Activated T-cell treated with anti-CD3 and anti-CD28 coated beads for 48 hours (primary cell): Measurements from ENCODE around the gene PLPP4.

Source experiments
- DNase-seq: peaks from one replicate; pipeline ENCODE4 v3.0.0-alpha.2; 2020; ENCODE audit warnings: low read depth

PLPP4 gene

DNA sequence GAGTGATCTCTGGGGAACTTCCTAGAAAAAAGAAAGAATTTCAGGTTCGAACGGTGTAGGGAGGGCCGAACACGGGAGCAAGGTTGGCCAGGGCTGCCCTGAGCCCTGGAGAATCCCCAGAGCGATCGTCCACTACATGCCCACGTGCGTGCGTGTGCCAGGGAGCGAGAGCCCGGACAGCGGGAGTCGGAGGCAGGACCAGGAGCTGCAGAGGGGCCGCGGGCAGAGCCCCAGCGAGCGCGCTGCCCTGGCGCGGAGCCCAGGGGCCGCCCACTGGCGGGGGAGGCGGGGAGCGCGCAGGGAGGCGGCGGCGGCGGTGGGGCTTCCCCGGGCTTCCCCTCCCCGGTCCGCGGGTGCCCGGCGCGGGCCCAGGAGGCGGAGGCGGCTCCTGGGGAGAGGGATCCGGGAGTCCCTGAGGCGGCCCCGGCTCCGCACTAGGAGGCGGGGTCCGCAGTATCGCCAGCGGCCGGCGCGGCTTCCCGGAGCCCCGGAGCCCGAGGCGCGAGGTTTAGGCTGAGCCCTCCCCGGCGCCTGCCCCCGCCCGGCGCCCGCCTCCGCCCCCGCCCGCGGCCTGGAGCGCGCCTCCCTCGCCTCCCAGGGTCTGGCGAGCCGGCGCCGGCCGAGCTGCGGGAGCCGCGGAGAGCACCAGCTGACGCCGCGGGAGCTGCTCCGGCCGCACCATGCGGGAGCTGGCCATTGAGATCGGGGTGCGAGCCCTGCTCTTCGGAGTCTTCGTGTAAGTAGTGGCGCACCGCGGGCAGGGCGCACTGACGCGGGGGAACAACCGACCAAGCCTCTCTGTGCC, at the start of gene PLPP4:
Gene PLPP4, plus strand, starts transcription at position 602 of the 805 bp plus-strand sequence. Its CDS starts 79 bp downstream, at position 681.
- no peak for DNase-seq

DNA sequence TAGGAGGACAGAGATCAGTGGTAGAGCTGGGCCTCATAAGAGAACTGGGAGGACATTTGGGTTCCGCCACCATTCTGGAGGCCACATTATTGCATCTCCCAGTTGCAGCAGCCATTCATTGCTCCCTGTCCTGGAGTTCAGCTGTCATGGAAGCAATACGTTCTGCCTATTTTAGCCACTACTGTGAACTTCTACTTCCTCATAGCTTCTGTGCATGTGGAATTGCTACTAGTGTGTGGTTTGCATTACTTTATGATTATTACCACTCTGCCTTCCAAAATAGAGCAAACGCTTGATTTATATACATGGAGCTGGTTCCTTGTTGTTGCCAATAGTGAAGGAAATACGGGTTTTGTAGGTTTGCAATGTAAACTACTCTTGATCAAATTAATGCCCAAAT, 47.2 kb upstream of the PLPP4 start:
- no peak for DNase-seq

- DNase-seq: no peak
Observed at GRCh38 chr10:120414946-120415345, 42.1 kb upstream of the PLPP4 start.

- DNase-seq: no peak
Observed at GRCh38 chr10:120415709-120416330, 41.2 kb upstream of the PLPP4 start.

DNA sequence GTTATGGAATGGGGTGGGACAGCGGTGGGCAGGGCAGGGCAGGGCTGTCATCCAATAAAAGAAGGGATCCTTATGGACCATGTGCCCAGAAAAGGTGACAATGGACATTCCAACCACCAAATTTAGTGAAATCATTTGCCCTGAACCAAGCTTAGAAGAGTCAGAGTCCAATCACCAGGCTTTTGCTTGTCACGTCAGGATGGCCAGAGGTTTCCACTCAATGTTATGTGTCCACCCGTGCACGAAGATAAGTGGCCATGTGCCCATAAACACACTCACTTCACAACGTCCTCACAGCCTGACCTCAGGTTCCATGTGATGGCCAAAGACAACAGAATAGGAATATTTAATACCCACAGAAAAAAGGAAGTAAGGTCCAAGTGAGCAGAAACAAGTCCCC, 36.6 kb upstream of the PLPP4 start:
- DNase-seq: no peak

- no peak for DNase-seq
Observed at GRCh38 chr10:120421250-120421649, 35.8 kb upstream of the PLPP4 start.

DNA sequence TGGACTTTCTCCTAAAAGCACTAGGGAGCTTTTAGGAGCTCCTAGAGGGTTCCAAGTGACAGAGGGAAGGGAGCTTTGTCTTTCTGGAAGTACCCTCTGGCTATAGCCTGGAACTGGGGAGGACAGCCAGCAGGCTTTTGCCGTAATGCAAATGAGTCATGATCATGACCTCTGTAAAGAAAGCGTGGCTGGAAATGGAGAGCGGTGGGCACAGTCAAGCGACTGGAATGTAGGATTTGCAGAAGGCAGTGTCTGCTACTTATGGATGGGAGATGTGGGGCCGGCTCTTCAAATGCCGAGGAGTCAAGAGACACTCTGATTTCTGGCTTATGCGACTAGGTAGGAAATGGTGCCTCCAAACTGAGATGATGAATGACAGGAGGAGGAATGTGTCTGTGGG, 34.6 kb upstream of the PLPP4 start:
- no peak for DNase-seq

- peak; percentile 11 for DNase-seq
Observed at GRCh38 chr10:120423431-120424197, 33.4 kb upstream of the PLPP4 start.

DNA sequence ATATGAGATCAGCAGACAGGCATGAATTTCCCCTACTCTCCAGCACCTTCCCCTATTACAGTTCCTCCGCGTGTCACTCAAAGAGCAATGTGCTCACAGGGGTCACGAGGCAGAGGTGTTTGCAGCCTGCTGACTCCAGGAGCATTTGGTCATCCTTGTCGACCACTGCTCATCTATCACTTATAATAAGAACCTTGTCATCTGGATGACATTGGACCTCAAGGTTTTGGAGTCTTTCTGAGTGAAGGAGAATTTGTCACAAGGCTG, 32.9 kb upstream of the PLPP4 start:
- no peak for DNase-seq

DNA sequence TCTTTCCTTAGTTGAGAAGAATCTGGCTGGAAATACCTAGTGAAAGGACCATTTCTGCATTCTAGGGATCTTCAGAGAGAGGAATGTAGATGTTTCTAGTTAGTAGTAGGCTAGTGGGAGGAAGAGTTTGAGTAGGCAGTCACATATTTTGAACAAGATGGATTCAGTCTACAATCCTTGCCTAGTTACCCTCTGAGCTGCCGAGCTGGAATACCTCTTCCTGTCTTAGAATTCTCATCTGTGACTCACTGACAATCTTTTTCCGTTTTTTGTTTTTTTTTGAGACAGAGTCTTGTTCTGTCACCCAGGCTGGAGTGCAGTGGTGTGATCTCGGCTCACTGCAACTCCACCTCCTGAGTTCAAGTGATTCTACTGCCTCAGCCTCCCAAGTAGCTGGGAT, 30.7 kb upstream of the PLPP4 start:
- DNase-seq: no peak

DNA sequence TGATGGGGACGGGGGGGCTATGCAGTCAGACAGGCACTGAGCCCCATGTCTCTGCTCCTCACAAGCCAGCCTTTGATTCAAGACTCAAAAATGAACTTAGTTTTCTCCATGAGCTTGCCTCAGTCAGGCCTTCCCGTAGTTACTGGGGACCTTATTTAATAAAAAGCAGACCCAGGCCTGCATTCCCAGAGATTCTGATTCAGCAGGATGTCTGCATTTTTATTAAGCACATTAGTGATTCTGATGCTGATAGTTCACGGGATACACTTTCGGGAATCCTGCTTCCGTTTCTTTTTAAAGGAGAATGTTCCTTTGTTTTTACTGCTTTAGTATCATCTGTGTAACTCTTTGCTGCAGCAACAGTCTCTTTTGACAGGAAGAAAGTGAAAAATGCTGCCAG, 28.3 kb upstream of the PLPP4 start:
- DNase-seq: no peak

DNA sequence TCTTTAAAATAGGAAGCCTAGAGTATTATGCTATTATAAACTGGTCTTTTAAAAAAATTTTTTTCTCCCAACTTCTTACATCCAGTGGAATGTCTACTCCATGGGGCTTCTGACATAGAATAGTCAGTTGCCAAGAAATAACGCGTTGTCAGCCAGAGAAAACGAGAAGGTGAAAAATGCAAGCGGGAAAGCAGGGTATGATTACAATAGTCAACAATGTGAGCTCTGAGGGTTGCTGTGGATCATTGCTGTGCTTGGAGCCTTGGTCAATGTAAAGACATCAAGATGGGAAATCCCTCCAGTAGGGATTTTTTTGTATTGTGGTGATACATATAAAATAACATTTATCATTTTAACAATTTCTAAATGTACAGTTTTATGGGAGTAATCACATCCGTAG, 27.6 kb upstream of the PLPP4 start:
- no peak for DNase-seq

DNA sequence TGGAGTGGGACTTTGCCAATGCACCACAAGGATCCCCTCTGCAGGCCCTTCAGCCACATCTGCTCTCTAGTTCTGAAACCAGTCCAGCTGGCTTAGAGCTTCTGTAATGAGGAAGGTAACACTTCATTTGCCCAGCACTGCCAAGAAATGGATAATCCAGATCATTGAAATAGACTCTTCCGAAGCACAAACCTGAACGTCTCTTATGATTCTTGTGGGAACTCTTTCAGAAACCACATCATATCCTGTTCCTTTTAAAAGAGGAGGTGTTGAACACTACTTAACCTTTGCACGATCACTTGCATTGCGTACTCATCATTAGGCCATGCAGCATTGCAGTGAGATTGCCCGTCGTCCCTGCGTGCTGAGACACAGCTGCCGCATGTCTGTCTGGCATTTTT, 25.8 kb upstream of the PLPP4 start:
- no peak for DNase-seq

DNA sequence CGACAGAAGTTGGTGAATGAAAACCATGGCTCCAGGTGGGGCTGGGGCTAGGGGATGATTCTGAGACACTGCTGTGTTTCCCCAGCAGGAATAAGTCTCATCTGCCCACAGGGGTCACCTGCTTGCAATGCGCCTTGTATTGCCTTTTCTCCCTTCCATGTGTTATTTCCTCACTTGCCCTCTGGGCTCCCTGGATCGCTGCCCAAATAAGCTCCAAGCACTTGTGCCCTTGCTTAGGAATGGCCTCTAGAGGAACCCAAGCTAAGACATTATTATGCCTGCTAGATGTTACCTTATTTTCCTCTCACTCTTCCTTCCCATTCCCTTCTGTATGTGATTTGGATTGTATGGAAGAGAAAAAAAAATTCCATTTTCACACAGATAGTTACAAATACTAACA, 24.8 kb upstream of the PLPP4 start:
- DNase-seq: no peak

DNA sequence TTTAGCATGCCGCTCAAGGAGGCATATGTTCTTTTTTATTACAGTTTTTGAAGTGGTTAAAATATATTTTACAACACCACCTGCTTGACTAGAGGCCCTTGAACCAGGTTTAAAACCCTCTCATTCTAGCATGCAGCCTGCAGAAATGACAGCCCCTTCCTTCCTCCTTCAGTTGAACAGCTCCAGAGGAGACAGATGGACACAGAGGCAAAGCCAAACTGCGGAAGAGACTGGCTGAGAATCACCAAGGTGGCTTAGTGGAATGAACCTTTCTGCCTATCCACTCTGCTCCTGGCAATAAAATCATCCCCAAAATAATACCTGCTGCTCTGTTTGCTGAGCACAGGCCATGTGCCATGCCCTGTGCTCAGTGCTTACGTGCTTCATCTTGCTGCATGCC, 23.9 kb upstream of the PLPP4 start:
- no peak for DNase-seq

GRCh38 chr10:120436439-120437112, 20.5 kb upstream of the PLPP4 start:
- DNase-seq: no peak

DNA sequence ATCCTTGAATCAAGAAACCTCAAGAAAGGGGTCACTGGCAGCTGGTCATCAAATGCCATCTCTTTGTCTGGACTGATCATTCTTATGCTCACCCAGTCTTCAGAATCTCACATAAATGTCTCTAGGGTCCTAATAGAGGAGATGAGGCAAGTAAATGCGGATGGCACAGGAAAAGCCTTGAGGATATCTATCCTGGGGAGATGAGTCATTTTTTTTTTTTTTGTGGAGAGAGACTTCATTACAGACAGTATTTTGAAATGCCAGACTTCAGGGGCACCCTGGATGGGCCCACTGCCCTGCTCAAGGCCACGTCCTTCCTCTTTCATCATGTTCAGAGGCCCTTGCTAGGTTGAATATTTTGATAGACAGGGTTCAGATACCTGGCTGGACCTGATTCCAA, 19.5 kb upstream of the PLPP4 start:
- no peak for DNase-seq

DNA sequence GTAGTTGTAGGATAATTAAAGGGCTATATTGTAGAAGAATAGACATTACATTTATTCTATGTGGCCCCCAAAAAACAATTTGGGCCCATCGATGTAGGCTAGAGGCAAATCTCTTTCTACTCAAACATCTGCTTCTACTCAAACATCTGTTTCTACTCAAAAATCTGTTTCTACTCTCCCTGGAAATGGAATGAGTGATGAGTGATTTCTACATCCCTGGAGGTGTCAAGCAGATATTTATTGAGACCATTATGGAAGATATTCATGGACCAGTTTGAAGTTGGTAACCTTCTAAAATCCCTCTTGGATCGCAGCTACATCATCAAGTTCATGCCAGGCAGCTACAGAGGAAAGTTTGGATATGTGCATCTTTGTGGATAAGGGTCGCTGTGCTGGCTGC, 5.1 kb upstream of the PLPP4 start:
- DNase-seq: no peak

GRCh38 chr10:120453319-120453718, 3.7 kb upstream of the PLPP4 start:
- no peak for DNase-seq

DNA sequence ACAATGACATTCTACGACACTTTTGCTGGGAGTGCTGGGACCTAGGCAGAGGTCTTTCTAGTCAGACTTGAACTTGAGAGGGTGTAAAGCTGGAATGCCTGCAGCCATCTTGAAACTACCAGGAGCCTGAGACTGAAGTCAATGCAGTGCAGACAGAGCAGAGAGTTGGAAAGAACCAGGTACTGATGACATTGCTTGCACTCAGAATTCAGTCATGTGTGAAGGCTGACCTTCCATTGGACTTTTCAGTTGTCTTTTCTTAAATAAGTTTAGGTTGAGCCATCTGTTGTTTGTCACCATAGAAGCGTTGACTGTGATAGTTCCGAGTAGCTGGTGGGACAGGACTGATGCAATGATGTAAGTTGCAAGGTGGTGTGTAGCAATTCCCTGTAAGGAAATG, 3.1 kb upstream of the PLPP4 start:
- DNase-seq: no peak

GRCh38 chr10:120455004-120455403, 2.0 kb upstream of the PLPP4 start:
- no peak for DNase-seq

DNA sequence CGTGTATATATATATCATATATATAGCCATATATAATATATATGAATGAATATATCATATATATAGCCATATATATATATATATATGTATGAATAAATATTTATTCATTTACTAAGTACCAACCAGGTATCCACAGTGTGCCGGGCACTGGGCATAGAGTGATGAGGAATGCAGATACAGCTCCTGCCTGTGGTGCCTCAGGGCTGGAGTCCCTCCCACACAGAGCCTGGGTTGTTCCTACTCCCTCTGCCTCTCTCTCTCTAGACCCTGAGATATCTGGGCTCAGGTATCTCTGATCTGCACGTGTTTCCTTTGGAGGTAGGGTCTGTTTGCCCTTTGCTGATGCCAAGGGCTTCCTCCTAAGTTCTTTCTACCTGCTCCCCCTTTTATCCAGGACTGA, 1.4 kb upstream of the PLPP4 start:
- no peak for DNase-seq

GRCh38 chr10:120456143-120456625, 843 bp upstream of the PLPP4 start:
- no peak for DNase-seq
